SK-N-SH (cell line): ENCODE data around the gene CATSPERD.

ENCODE experiments used
- CHD2 ChIP-seq: fragments of 150-350 bp; IDR thresholded peaks from 2 replicates; pipeline ENCODE4 v1.6.1; 2018; ENCODE audit warnings: low read length; ENCODE audit not compliant: partially characterized antibody
- POLR2AphosphoS5 ChIP-seq: IDR thresholded peaks from 2 replicates; pipeline ENCODE4 v1.6.1; 2012; ENCODE audit warnings: low read depth, low read length
- SIN3A ChIP-seq: IDR thresholded peaks from 2 replicates; pipeline ENCODE4 v1.6.1; 2012; ENCODE audit warnings: low read depth, mild to moderate bottlenecking, low read length, moderate library complexity, borderline replicate concordance

DNA sequence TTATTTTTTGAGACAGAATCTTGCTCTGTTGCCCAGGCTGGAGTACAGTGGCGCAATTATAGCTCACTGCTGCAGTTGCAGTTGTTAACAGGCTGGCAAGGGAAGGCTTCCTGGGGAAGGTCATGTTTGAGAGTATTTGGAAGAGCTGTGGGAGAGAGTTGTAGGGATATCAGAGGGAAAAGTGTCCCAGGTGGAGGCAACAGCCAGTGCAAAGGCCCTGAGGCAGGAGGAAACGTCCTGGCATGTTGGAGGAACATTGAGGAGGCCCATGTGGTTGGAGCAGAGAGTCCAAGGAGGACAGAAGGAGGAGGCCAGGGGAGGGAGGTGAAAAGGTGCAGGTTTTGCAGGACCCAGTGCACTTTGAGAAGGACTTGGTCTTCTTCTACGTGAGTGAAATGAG is 72.8 kb downstream of the CATSPERD start:
- TF ChIP-seq CHD2 (no peak), SIN3A (no peak), POLR2AphosphoS5 (no peak)
